ENCODE measurements around the gene CFLAR. TPM values are rescaled to one million over a fixed set of nuclear protein-coding genes. Genes with fewer than 3 reads are reported as not detected.

The CFLAR gene
- 100 to 1,000 TPM; 165 to 315 TPM for total RNA-seq

DNA sequence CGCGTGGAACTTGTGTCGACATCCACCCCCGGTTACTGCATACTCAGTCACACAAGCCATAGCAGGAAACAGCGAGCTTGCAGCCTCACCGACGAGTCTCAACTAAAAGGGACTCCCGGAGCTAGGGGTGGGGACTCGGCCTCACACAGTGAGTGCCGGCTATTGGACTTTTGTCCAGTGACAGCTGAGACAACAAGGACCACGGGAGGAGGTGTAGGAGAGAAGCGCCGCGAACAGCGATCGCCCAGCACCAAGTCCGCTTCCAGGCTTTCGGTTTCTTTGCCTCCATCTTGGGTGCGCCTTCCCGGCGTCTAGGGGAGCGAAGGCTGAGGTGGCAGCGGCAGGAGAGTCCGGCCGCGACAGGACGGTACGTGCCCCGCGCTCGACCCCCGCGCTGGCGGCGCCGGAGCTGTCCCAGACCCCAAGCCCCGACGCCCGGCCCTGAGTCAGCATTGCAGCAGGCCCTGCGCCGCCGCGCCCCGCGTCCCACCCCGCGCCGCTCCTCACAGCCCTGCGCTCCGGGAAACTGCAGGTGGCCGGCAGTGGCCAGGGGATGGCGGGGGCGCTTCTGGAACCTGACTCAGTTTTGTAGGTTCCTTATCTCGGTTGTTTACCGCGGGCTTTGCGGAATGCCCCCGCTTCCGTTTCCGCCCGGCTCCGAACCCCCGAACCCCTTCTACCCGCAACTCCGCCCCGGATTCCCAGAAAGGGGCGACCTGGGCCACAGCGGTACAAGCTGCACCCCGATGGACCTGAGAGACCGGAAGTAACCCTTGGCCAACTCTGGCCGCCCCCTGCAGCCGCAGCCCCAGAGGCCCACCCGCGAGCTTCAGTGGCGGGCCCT lies at the start of gene CFLAR:
TSS of gene CFLAR (plus strand) at position 50 of the 844 bp plus-strand sequence. CDS start 13,702 bp downstream, outside the sequence.
- ATAC-seq (ENCODE audit: insufficient number of reproducible peaks, low FRiP score, low read depth) (peak; percentile 21), DNase-seq (ENCODE audit: low spot score) (peak; percentile 46)
- Histone ChIP-seq H3K27me3 (replicated peaks; ENCODE audit: insufficient read depth) (no peaks in the 10 kb centered on the region), H3K36me3 (no peaks in the 10 kb centered on the region), H3K27ac (peak within 1 kb of the TSS; percentile 99 to 100), H3K4me3 (peak within 1 kb of the TSS; percentile 97), H3K4me1 (ENCODE audit: control insufficient read depth in 1 of 2, low read depth in 2 of 2) (peaks cover 18 to 38% of the 10 kb centered on the region in 2 donors), H3K9me3 (no peaks in the 10 kb centered on the region)
- TF ChIP-seq, protein P1, sequence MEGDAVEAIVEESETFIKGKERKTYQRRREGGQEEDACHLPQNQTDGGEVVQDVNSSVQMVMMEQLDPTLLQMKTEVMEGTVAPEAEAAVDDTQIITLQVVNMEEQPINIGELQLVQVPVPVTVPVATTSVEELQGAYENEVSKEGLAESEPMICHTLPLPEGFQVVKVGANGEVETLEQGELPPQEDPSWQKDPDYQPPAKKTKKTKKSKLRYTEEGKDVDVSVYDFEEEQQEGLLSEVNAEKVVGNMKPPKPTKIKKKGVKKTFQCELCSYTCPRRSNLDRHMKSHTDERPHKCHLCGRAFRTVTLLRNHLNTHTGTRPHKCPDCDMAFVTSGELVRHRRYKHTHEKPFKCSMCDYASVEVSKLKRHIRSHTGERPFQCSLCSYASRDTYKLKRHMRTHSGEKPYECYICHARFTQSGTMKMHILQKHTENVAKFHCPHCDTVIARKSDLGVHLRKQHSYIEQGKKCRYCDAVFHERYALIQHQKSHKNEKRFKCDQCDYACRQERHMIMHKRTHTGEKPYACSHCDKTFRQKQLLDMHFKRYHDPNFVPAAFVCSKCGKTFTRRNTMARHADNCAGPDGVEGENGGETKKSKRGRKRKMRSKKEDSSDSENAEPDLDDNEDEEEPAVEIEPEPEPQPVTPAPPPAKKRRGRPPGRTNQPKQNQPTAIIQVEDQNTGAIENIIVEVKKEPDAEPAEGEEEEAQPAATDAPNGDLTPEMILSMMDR (IDR thresholded peaks at IDR 0.05) = no peak

DNA sequence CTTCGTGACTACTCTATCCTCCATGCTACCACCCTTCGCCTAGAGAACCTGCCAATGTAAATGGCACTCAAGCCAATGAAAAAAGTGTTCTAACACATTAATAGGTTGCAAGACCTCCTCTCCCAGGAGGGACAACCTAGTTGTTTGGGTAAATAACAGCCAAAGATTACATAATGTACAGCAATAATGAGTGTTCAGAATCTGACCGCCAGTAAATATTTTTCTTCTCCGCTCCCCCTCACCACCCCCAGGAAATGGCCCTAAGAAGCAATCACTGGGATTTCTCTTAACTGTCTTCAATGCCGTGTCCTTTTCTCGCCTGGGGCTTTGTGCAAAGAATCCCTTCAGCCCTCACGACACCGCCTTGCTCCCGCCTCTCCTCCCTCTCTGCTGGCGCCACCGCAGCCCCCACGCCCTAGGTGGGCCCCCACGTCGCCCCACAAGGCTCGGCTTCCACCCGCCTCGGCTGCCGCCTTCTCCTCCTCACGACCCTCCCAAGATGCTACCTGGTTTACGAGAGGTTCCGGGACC lies 45.0 kb upstream of the CFLAR start:
- H3K36me3 ChIP-seq = no peaks in the 10 kb centered on the region
- TF ChIP-seq, protein P1 (IDR thresholded peaks at IDR 0.05) = no peak
- peak; percentile 8 for ATAC-seq (ENCODE audit: insufficient number of reproducible peaks, low FRiP score, low read depth)
- H3K27ac ChIP-seq = peak overlapping the region; percentile 86 to 95
- peaks cover 26 to 33% of the 10 kb centered on the region in 2 donors for H3K4me1 ChIP-seq (ENCODE audit: control insufficient read depth in 1 of 2, low read depth in 2 of 2)
- H3K9me3 ChIP-seq = no peaks in the 10 kb centered on the region
- no peaks in the 10 kb centered on the region for H3K27me3 ChIP-seq (replicated peaks; ENCODE audit: insufficient read depth)
- peak overlapping the region; percentile 94 for H3K4me3 ChIP-seq
- DNase-seq (ENCODE audit: low spot score) = no peak

DNA sequence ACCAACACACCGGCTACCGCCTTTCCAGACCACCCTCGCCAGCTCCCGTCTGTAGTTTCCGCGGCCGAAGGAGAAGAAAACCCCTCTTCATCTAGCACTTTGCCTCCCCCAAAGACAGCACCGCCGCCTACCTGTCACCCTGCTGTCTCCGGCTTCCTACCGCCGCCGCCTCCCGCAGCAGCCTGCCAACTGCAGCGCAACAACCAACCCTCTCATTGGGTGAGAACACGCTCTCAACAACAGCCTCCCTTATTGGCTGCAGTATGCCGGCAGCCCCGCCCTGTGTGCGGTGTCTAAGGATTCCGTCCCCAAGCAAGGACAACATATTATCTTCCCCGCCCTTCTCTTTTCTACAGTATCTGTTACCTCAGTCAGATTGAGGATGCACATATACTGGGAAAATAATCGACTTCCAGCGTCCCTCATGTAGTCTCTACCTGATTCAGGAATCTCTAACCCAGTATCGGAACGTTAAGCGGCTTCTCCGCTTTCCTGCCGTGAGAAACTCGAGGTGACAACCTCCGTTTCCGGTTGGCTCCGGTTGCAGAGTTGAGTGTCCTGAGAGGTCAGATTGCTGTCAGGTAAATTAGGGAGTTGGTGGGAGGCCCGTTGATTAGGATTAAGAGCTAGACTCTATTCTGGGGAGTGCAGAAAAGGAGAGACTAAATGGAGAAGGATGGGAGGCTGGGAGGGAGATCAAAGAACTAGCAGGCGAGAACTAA lies 44.3 kb upstream of the CFLAR start, which contains the start of the genes HYCC2 and NDUFB3:
TSS of gene HYCC2 (minus strand) at position 193 of the 722 bp plus-strand sequence. CDS start 47,662 bp downstream, outside the sequence.
TSS of gene NDUFB3 (plus strand) at position 523 of the 722 bp plus-strand sequence. CDS start 6,882 bp downstream, outside the sequence.
- Histone ChIP-seq H3K27me3 (replicated peaks; ENCODE audit: insufficient read depth) (no peaks in the 10 kb centered on the region), H3K36me3 (no peaks in the 10 kb centered on the region), H3K4me1 (ENCODE audit: control insufficient read depth in 1 of 2, low read depth in 2 of 2) (peaks cover 26 to 33% of the 10 kb centered on the region in 2 donors), H3K4me3 (peak within 1 kb of the TSS; percentile 94), H3K9me3 (no peaks in the 10 kb centered on the region), H3K27ac (peak within 1 kb of the TSS; percentile 86 to 95)
- peak; percentile 100 for ATAC-seq (ENCODE audit: insufficient number of reproducible peaks, low FRiP score, low read depth)
- TF ChIP-seq, protein P1 (IDR thresholded peaks at IDR 0.05) = no peak
- peak; percentile 64 for DNase-seq (ENCODE audit: low spot score)

DNA sequence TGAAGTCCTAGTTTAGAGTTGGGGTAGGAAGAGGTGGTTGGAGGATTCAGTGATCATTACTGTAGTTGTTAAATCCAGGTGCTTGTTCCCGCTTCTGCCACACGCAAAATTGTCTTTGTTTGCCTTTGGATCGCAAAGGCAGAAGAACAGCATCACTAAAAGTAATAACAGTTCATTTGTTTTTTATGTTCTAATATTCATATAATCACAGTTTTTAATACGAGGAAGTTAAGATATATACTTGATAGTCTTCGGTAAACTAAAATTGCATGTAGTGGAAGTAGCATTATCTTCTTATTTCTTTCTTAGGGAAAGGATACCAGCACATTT lies 43.8 kb upstream of the CFLAR start:
- H3K4me1 ChIP-seq (ENCODE audit: control insufficient read depth in 1 of 2, low read depth in 2 of 2) = peaks cover 26 to 32% of the 10 kb centered on the region in 2 donors
- H3K27ac ChIP-seq = peak overlapping the region; percentile 86 to 95
- TF ChIP-seq, protein P1 (IDR thresholded peaks at IDR 0.05) = no peak

DNA sequence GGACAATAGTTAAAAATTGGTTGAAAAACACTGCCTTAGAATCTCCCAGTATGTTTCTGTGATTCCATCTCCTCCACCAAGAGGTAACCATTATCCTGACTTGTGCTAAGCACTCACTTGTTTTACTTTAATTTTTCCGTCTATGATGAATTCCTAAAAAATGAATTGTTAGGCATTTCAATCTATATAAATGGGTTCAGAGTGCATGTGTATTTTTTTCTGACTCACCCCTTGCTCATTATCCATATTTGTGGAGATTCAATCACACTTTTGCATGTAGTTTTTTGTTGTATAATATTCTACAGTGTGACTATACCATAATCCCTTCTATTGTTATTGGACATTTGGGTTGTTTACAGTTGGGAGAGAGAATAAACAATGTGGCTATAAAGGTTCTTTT lies 42.9 kb upstream of the CFLAR start:
- TF ChIP-seq, protein P1 (IDR thresholded peaks at IDR 0.05) = no peak
- DNase-seq (ENCODE audit: low spot score) (no peak), ATAC-seq (ENCODE audit: insufficient number of reproducible peaks, low FRiP score, low read depth) (no peak)
- Histone ChIP-seq H3K9me3 (no peaks in the 10 kb centered on the region), H3K27me3 (replicated peaks; ENCODE audit: insufficient read depth) (no peaks in the 10 kb centered on the region), H3K36me3 (no peaks in the 10 kb centered on the region), H3K27ac (no peak overlapping the region), H3K4me1 (ENCODE audit: control insufficient read depth in 1 of 2, low read depth in 2 of 2) (peaks cover 20 to 24% of the 10 kb centered on the region in 2 donors), H3K4me3 (no peak overlapping the region)

More for the DNA sequence above, 43.8 kb upstream of the CFLAR start:
- Histone ChIP-seq H3K9me3 (no peaks in the 10 kb centered on the region), H3K36me3 (no peaks in the 10 kb centered on the region), H3K27me3 (replicated peaks; ENCODE audit: insufficient read depth) (no peaks in the 10 kb centered on the region), H3K4me3 (peak overlapping the region; percentile 94)
- DNase-seq (ENCODE audit: low spot score) (no peak), ATAC-seq (ENCODE audit: insufficient number of reproducible peaks, low FRiP score, low read depth) (no peak)

Data from thoracic aorta (tissue), 2 donors.